Measurements from ENCODE around the gene IL4I1. TPM values are rescaled to one million over a fixed set of nuclear protein-coding genes. Genes with fewer than 3 reads are reported as not detected.

Gene IL4I1
- total RNA-seq, 2 donors from 2014 or later: 0.14 to 2.5 TPM

DNA sequence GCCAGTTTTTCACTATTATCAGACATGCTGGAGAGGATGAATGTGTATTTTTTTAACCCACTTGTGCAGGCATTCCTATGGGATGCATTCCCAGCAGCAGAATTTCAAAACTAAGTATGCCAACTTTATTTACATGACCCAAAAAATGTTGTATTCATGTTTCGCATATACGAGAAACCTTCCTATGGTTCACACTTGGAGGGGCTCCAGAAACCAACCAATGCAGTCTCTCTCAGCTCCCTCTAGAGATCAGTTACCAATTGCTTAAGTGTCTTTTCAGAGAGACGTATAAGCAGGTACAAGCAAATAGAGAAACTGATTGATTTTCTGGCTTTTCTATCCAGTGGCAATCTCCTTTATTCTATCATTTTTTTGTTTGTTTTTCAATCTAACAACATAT, 51.3 kb downstream of the IL4I1 start:
- no peak for DNase-seq (ENCODE audit: low spot score)
- TF ChIP-seq POLR2AphosphoS5 (IDR thresholded peaks at IDR 0.05): no peak
- TF ChIP-seq POLR2A (IDR thresholded peaks at IDR 0.05): no peak
- TF ChIP-seq, protein P1, sequence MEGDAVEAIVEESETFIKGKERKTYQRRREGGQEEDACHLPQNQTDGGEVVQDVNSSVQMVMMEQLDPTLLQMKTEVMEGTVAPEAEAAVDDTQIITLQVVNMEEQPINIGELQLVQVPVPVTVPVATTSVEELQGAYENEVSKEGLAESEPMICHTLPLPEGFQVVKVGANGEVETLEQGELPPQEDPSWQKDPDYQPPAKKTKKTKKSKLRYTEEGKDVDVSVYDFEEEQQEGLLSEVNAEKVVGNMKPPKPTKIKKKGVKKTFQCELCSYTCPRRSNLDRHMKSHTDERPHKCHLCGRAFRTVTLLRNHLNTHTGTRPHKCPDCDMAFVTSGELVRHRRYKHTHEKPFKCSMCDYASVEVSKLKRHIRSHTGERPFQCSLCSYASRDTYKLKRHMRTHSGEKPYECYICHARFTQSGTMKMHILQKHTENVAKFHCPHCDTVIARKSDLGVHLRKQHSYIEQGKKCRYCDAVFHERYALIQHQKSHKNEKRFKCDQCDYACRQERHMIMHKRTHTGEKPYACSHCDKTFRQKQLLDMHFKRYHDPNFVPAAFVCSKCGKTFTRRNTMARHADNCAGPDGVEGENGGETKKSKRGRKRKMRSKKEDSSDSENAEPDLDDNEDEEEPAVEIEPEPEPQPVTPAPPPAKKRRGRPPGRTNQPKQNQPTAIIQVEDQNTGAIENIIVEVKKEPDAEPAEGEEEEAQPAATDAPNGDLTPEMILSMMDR (IDR thresholded peaks at IDR 0.05): no peak
- intact Hi-C loops (cut with DNase I): no loop called here
- WGBS: 64% methylated on average over 3 of the region's 3 CpGs
- H3K27me3 ChIP-seq (replicated peaks; ENCODE audit: insufficient read depth): no peaks in the 10 kb centered on the region
- H3K4me3 ChIP-seq: no peak overlapping the region
- H3K9me3 ChIP-seq: no peaks in the 10 kb centered on the region
- no peaks in the 10 kb centered on the region for H3K4me1 ChIP-seq (replicated peaks)
- no peaks in the 10 kb centered on the region for H3K36me3 ChIP-seq
- H3K27ac ChIP-seq: no peak overlapping the region

DNA sequence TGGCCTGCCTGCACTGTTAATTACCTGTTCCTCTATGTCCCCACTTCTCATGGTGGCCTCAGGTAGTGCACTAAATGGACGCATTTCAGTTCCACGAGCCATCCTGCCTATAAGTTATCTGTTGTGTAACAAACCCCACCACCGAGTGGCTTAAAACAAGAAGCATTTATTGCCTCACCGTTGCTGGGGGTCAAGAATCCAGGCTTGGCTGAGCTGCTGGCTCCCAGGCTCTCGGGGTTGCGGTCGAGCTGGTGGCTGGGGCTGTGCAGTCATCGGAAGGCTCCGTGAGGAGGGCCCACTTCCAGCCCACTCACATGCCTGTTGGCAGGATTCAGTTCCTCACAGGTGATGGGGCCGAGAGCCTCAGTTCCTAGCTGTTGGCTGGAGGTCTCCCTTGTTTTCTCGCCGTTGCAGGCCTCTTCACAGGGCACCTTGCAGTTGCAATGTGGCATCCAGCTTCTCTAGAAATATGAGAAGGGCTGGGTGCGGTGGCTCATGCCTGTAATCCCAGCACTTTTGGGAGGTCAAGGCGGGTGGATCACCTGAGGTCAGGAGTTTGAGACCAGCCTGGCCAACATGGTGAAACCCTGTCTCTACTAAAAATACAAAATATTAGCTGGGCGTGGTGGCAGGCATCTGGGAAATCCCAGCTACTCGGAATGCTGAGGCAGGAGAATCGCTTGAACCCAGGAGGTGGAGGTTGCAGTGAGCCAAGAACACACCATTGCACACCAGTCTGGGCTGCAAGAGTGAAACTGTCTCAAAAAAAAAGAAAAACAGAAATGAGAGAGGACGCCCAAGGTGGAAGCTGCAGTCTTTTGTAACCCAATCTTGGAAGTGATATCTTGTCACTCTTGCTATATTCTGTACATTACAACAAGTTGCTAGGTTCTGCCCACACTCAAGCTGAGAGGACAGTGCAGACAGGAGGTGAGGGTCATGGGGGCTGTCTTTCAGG, 52.3 kb downstream of the IL4I1 start:
- H3K27me3 ChIP-seq (replicated peaks; ENCODE audit: insufficient read depth): no peaks in the 10 kb centered on the region
- 87% methylated on average over 18 of the region's 18 CpGs for WGBS
- TF ChIP-seq, protein P1 (IDR thresholded peaks at IDR 0.05): no peak
- no peaks in the 10 kb centered on the region for H3K36me3 ChIP-seq
- H3K27ac ChIP-seq: no peak overlapping the region
- no peaks in the 10 kb centered on the region for H3K9me3 ChIP-seq
- no peak for DNase-seq (ENCODE audit: low spot score)
- intact Hi-C loops (cut with DNase I): no loop called here
- H3K4me1 ChIP-seq (replicated peaks): no peaks in the 10 kb centered on the region
- H3K4me3 ChIP-seq: no peak overlapping the region

DNA sequence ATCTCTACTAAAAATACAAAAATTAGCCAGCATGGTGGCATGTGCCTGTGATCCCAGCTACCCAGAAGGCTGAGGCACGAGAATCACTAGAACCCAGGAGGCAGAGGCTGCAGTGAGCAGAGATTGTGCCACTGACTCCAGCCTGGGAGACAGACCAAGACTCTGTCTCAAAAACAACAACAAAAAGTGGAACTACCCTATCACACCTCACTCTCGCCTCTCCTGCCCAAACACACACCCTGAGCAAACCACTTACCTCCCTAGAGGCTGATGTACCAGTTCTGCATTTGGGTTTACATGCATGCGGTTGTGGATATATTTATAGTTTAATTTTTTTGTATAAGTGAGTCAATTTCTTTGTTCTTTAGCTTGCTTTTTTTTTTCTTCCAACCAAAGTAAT, 53.4 kb downstream of the IL4I1 start:
- intact Hi-C loops (cut with DNase I): no loop called here
- H3K36me3 ChIP-seq: no peaks in the 10 kb centered on the region
- H3K27ac ChIP-seq: no peak overlapping the region
- no peak for DNase-seq (ENCODE audit: low spot score)
- TF ChIP-seq, protein P1 (IDR thresholded peaks at IDR 0.05): no peak
- TF ChIP-seq POLR2A (IDR thresholded peaks at IDR 0.05) (no peak), POLR2AphosphoS5 (IDR thresholded peaks at IDR 0.05) (no peak)
- no peaks in the 10 kb centered on the region for H3K4me1 ChIP-seq (replicated peaks)
- no peaks in the 10 kb centered on the region for H3K9me3 ChIP-seq
- WGBS: 95% methylated on average over 3 of the region's 3 CpGs
- no peak overlapping the region for H3K4me3 ChIP-seq
- no peaks in the 10 kb centered on the region for H3K27me3 ChIP-seq (replicated peaks; ENCODE audit: insufficient read depth)

DNA sequence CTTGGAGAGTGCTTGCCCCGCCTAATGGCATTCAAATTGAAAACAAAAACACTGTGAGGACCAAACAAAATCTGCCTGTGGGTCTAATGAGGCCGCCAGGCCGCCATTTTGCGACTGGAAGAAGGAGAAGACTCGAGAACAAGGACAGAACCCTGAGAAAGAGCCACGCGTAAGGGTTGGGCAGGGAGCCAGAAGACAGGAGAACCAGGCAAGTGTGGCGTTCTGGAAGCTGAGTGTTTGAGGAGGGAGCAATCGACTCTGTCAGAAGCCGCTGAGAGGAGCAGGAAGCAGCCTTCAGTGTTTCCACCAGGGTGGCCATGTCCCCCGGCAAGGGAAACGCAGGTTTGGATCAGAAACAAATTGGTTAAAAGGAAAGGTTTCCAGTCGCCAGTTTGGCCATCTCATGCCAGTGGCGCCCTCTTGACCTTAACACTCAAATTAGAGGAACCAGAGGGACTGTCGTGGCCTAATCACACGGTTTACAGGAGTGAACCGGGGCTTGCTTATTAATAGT, 55.9 kb downstream of the IL4I1 start:
- intact Hi-C loops (cut with DNase I): no loop called here
- Histone ChIP-seq H3K4me3 (no peak overlapping the region), H3K27ac (no peak overlapping the region), H3K36me3 (peaks cover 0 to 11% of the 10 kb centered on the region in 2 donors), H3K4me1 (replicated peaks) (no peaks in the 10 kb centered on the region), H3K27me3 (replicated peaks; ENCODE audit: insufficient read depth) (no peaks in the 10 kb centered on the region), H3K9me3 (no peaks in the 10 kb centered on the region)
- WGBS: 87% methylated on average over 17 of the region's 17 CpGs
- TF ChIP-seq POLR2AphosphoS5 (IDR thresholded peaks at IDR 0.05): no peak
- TF ChIP-seq, protein P1 (IDR thresholded peaks at IDR 0.05): no peak
- TF ChIP-seq POLR2A (IDR thresholded peaks at IDR 0.05): no peak
- DNase-seq (ENCODE audit: low spot score): no peak

DNA sequence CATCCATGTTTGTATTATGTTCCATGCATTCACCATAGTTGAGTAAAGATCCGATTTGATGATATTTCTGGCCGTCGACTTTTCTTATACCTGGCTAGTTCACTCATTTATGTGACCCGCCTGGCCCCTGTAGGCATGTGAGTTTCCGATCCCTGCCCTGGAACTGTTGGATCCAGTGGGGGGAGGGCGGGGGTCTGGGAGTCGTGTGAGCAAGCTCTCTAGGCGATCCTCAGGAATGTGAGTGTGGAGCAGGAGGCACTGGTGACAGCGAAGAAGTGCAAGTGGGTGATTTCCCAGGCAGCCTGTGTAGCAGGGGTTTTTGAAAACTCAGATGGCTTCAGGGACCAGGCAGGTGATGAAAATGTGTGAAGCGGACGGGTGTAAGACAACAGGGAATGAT, 56.4 kb downstream of the IL4I1 start:
- no peak for DNase-seq (ENCODE audit: low spot score)
- H3K27me3 ChIP-seq (replicated peaks; ENCODE audit: insufficient read depth): no peaks in the 10 kb centered on the region
- WGBS: 83% methylated on average over 11 of the region's 11 CpGs
- no peaks in the 10 kb centered on the region for H3K9me3 ChIP-seq
- no peak for TF ChIP-seq POLR2AphosphoS5 (IDR thresholded peaks at IDR 0.05)
- TF ChIP-seq POLR2A (IDR thresholded peaks at IDR 0.05): no peak
- TF ChIP-seq, protein P1 (IDR thresholded peaks at IDR 0.05): no peak
- no peaks in the 10 kb centered on the region for H3K4me1 ChIP-seq (replicated peaks)
- intact Hi-C loops (cut with DNase I): no loop called here
- no peak overlapping the region for H3K4me3 ChIP-seq
- peaks cover 2 to 15% of the 10 kb centered on the region in 2 donors for H3K36me3 ChIP-seq
- H3K27ac ChIP-seq: no peak overlapping the region

Data from prostate gland (tissue), 2 donors.